Hepatocyte (in vitro differentiated cells): ENCODE results near the gene INTS11.

Source experiments
- CTCF ChIP-seq: fragments of 200-600 bp; sonication (generic); IDR thresholded peaks from 2 replicates; pipeline ENCODE4 v1.5.1; 2016; ENCODE audit warnings: antibody characterized with exemption, mild to moderate bottlenecking; ENCODE audit not compliant: poor library complexity
- EZH2 ChIP-seq: fragments of 200-600 bp; sonication (generic); IDR thresholded peaks from 2 replicates; pipeline ENCODE4 v1.6.1; 2016; ENCODE audit warnings: antibody characterized with exemption, mild to moderate bottlenecking, borderline replicate concordance
- EZH2phosphoT487 ChIP-seq: fragments of 200-600 bp; sonication (generic); IDR thresholded peaks from one replicate; pipeline ENCODE4 v1.6.1; 2018; ENCODE audit warnings: antibody characterized with exemption, mild to moderate bottlenecking, low read depth, moderate library complexity; ENCODE audit not compliant: unreplicated experiment, severe bottlenecking

- TF ChIP-seq CTCF = peak; percentile 46
- no peak for TF ChIP-seq EZH2
- no peak for TF ChIP-seq EZH2phosphoT487
Observed at GRCh38 chr1:1344655-1345361, 20.3 kb upstream of the INTS11 start.
